HG03103 (cell line): ENCODE data around the gene B3GAT2.

Experiments
- ATAC-seq: cut with Tn5 transposase; IDR thresholded peaks from one replicate; pipeline ENCODE4 v1.9.1; 2021; ENCODE audit warnings: low read depth; ENCODE audit not compliant: unreplicated experiment

The B3GAT2 gene

GRCh38 chr6:70901324-70901723, 55.5 kb downstream of the B3GAT2 start:
- no peak for ATAC-seq

GRCh38 chr6:70900047-70900446, 56.8 kb downstream of the B3GAT2 start:
- ATAC-seq, result no peak

DNA sequence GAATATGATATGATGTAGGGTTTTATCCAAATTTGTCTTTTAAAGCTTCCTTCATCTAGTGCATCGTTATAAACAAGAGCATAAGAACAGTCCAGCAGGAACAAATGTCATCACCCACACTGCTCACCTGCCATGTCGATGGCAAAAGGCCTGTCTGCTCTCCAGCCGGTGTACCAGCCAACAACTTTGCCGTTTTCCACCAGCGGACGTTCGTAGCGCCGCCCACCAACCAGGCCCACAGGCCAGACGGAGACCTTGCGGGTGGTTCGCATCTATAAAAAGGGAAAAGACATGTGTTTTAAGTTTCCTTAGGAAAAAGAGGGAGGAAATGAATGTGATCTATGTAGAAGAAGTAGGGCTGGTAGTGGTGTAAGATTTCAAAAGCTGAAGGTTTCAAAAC, 62.9 kb downstream of the B3GAT2 start:
- no peak for ATAC-seq

GRCh38 chr6:70889270-70889669, 67.6 kb downstream of the B3GAT2 start:
- ATAC-seq, result no peak

DNA sequence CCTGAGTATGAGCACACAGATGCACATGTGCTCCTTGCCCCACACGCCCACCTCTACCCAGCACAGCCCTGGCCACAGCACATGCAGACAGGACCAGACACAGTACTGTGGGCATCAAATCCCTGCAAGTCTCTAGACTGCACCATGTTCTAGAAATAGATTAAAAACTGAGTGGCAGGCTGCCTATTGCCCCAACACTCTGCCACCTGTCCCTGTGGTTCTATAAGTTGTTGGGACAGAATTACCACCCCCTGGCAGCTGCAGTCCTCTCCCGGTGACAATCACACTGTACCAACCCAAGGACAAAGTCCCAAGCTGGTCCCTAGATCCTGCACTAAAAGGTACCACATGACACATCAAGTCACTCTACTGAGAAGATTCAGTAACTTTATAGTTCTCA, 70.2 kb downstream of the B3GAT2 start:
- ATAC-seq, result no peak

DNA sequence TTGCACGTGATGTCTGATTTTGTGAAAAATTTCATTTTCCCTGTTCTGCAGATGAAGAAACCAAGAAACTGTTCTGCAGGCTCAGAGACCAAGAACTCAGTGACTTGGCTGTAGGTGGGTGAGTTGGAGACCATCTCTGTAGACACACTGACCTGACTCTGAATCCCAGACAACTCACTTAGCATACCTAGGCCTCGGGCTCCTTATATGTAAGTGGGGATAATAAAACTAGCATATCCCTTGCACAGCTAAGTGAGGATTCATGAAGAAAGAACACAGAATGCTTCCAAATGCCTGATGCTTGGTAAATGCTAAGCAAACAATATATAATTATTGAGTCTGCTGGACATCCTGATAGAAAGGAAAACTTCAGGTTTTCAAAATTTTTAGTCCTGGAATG, 70.8 kb downstream of the B3GAT2 start:
- no peak for ATAC-seq

GRCh38 chr6:70884074-70884983, 72.5 kb downstream of the B3GAT2 start:
- ATAC-seq, result peak; percentile 65

GRCh38 chr6:70879496-70879895, 77.4 kb downstream of the B3GAT2 start:
- ATAC-seq, result no peak

GRCh38 chr6:70874181-70874913, 82.5 kb downstream of the B3GAT2 start:
- no peak for ATAC-seq

GRCh38 chr6:70872469-70872868, 84.4 kb downstream of the B3GAT2 start:
- ATAC-seq, result no peak

DNA sequence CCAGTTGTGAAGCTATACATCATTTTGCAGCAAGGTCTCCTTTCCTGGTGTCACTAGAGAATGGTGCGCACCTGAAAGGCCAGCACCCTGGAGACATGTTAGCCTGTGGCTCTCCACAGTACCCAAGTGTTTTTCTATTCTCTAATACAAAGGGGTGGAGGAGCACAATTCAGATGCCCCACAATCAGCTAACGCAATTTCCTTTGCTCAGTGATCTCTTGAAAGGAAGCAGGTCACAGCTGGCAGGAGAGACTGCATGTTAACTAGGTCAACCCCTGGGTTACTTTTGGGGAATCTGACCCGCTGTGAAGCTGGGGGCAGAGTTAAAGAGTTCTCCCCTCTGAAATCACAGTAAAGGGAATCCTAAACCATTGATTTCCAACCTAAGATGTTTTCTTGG, 92.5 kb downstream of the B3GAT2 start:
- no peak for ATAC-seq

- no peak for ATAC-seq
Observed at GRCh38 chr6:70863343-70863742, 93.5 kb downstream of the B3GAT2 start.

GRCh38 chr6:70860920-70861319, 95.9 kb downstream of the B3GAT2 start:
- no peak for ATAC-seq

DNA sequence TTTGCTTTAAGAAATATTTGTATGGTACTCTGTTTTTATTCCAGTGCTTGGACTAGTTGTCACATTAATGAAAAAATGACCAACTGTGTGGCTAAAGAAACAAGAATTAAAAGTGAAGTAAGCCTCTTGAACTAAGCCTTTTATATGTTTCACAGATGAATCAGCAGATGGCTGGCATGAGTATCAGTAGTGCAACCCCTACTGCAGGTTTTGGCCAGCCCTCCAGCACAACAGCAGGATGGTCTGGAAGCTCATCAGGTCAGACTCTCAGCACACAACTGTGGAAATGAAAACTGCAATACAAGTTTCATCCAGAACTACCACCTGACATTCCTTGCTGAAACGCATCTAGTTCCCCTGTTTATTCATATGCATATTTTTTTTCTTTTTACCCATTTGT, 96.8 kb downstream of the B3GAT2 start:
- no peak for ATAC-seq

- ATAC-seq, result peak; percentile 100
Observed at GRCh38 chr6:70857387-70858077, 99.3 kb downstream of the B3GAT2 start.

- no peak for ATAC-seq
Observed at GRCh38 chr6:70852667-70853246, 104.1 kb downstream of the B3GAT2 start.

DNA sequence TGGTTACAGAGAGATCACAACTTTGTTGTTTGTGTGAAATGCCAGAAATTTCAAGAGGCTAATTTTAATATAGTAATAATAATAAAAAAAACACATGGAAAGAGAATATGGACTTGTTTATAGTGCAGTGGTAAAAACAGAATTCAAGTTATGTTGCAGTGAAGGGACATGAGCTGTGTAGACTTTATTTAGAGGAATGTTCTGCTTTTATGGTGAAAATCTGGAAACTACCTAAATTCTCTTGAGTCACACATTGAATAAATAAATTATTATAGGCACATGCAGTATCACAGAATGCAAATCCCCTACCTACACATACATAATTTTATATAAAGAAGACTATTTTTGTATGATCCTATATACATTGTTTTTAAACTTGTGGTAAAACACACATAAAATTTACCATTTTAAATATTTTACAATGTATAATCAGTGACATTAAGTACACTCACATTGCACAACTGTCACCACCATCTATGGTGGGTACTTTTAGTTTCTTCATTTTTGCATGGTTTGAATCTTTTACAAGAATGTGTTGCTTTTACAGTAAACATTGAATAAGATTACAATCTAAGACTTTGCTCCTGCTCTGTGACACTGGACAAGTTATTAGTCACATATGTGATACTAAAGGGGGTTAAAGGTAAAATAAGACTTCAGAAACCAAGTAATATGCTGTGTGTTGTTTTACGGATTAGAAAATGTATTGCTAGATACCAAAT, 107.4 kb downstream of the B3GAT2 start:
- ATAC-seq, result no peak

DNA sequence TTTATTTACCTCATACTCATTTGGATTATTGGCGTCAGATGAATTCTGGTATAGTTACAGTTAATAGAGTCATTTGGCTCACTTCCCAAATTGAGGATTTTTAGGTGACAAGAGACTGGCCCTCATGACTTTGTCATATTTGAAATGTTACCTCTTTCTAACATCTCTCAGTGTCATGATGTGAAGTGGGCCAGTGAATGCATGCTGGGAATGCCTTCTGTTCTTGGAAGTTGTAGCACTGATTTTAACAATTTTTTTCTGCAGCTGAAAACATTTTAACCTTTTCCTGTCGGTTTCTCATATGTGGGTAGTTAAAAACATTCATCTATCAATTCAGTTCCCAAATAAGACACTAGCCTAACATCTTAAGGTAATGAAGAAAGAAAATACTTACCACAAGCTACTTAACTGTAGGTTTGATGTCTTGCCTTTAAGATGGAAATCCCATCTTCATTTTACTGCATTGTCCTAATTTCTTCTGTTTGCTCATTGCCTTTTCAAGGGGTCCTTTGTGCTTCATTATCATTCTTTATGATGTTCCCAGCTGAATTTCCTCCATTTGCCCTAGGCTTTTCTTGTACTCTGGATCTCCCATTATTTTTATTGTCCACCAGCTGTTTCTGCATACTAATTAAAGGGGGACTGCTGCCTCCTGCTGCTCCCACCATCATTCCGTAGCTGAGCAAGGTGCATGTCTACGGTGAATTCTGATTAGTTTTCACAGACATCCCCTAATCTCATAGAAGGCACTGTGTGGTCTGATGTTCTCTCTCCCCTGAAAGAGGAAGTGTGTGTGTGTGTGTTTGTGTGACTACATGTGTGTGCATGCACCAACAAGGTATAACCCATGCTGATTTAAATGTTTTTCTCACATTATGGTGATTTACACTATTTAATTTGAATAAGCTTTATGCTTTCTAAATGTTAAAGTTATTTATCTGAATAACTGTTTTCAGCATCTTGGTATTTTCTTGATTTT, 109.5 kb downstream of the B3GAT2 start:
- no peak for ATAC-seq

DNA sequence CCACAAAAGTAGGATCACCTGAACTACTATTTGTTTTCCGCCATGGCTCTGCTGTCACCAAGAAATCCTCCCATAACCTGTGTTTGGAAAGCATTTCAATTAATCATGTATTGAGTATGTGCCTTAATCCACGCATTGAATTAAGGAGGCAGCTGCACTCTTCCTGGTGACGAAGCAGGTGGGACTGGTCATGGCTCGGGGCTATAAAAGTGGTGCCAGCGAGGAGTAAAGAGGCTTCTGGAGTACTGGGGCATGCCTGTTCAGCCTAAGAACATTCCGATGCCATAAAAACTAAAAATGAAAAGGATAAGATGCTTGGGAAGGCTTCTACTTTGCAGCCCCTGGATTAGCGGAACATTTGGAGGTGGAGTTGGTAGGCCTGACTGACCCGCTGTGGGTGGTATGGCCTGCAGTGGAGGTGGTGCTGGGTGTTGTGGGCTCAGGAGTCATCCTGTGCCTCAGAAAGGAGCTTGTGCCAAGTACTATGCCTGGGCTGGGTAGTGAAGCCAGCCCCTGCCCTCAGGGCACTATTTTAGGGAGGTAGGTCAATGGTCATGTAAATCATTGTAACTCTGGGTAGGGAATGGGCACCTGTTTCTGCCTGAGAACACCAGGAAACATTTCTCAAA, 110.5 kb downstream of the B3GAT2 start:
- ATAC-seq, result no peak
